ENCODE data around the gene PTPRU.

- TF ChIP-seq ZNF707 (tag by site-specific recombination; IDR thresholded peaks at IDR 0.05): no peak
- TF ChIP-seq CTCF (tag by site-specific recombination; IDR thresholded peaks at IDR 0.05): no peak
- TF ChIP-seq, protein P1, sequence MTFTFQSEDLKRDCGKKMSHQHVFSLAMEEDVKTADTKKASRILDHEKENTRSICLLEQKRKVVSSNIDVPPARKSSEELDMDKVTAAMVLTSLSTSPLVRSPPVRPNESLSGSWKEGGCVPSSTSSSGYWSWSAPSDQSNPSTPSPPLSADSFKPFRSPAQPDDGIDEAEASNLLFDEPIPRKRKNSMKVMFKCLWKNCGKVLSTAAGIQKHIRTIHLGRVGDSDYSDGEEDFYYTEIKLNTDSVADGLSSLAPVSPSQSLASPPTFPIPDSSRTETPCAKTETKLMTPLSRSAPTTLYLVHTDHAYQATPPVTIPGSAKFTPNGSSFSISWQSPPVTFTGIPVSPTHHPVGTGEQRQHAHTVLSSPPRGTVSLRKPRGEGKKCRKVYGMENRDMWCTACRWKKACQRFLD (tag by site-specific recombination; IDR thresholded peaks at IDR 0.05): no peak
- TF ChIP-seq BCL11B (tag by site-specific recombination; IDR thresholded peaks at IDR 0.05; ENCODE audit: low read depth): no peak
- no peak for TF ChIP-seq KLF8 (tag by site-specific recombination; IDR thresholded peaks at IDR 0.05)
- no peak for TF ChIP-seq SALL2 (tag by site-specific recombination; IDR thresholded peaks at IDR 0.05; ENCODE audit: borderline replicate concordance)
- no peak for TF ChIP-seq OVOL3 (tag by site-specific recombination; IDR thresholded peaks at IDR 0.05)
Measured at GRCh38 chr1:29230204-29230552, 6.1 kb upstream of the PTPRU start.
